ENCODE measurements around the gene ZBTB16.

Gene ZBTB16

GRCh38 chr11:114109206-114110090, 49.9 kb downstream of the ZBTB16 start:
- peak; percentile 69 for DNase-seq

- DNase-seq, result no peak
Measured at GRCh38 chr11:114110123-114110522, 50.6 kb downstream of the ZBTB16 start.

- DNase-seq, result peak; percentile 92
Measured at GRCh38 chr11:114110952-114111947, 51.7 kb downstream of the ZBTB16 start.

DNA sequence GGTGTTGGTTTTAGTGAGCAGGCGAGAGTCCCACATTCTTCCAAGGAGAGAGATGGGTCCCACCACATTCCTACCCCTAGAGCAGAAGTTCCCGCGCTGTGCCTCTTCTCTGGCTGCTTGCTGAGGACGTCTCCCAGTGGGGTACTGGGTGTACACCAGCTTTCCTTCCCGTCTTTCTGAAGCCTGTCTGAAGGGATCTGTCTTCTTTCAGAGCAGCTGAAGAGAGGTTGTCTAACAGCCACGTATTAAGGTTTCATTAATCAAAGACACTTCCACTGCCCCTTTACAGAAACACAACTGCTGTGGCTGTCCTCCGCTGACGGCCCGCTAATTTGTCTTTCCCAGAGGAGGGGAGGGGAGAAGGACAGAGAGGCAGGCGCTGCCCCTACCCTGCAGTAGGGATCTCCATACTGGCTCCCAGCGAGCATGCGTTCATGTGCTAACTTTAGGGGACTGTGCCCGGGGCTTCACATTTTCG, 56.0 kb downstream of the ZBTB16 start:
- no peak for DNase-seq

DNA sequence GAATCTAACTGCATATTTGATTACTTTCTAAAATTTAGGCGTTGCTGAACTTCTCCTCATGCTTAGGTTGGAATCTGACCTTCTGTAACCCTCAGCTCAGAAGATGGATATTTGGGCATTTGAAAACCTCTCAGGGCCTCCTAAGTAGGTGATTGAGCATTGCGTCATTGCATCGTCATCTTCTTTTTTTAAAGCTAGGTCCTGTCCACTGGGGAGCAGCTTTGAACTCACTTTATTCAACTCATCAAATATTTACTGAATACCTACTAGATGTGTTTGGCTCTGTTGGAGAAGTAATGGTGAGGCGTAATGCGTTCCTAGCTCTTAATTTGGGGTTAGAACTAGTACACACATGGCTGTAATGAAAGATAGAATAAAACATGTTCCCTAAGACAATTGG, 56.8 kb downstream of the ZBTB16 start:
- DNase-seq, result no peak

GRCh38 chr11:114116800-114117199, 57.3 kb downstream of the ZBTB16 start:
- DNase-seq, result no peak

- no peak for DNase-seq
Measured at GRCh38 chr11:114120606-114121005, 61.1 kb downstream of the ZBTB16 start.

- no peak for DNase-seq
Measured at GRCh38 chr11:114121138-114121537, 61.6 kb downstream of the ZBTB16 start.

GRCh38 chr11:114121804-114122504, 62.4 kb downstream of the ZBTB16 start:
- DNase-seq, result no peak

GRCh38 chr11:114122686-114123085, 63.2 kb downstream of the ZBTB16 start:
- DNase-seq, result peak; percentile 75

- DNase-seq, result no peak
Measured at GRCh38 chr11:114123692-114124330, 64.3 kb downstream of the ZBTB16 start.

- DNase-seq, result no peak
Measured at GRCh38 chr11:114124601-114125144, 65.2 kb downstream of the ZBTB16 start.

DNA sequence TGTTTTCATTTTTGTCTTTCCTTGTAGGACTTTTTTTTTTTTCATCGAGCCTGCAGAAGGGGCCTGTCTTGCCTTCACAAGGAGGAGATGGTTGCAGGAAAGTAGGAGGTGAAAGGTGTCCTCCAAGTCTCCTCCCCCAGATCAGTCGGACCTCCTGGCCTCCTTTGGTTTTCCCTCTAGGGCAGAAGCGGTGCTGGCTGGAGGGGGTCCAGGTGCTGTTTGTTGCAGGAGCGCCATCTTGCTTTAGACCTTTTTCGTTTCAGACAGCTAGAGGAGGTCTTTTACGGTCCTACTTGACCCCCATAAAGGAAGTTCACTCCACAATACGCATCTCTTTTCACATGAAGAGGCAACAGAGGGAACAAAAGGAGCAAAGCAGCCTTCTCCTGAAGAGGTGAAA, 66.0 kb downstream of the ZBTB16 start:
- no peak for DNase-seq

DNA sequence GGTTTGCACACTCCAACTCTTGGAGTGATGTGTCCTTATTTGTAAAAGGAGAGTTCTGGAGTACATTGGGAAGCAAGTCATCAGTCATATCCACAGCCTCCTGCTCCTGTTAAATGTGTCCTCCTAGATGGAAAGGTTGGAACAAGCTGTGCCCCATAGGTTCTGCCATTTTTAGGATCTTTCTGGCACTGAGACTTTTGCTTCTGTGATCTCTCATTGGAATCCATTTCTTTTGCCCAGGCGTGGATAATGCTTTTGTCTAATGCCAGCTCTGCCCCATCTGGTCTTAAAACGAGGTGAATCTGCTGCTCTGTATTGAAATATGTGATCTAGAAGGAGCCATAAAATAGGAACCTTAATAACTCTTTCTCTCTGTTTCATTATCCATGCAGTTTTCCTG, 66.4 kb downstream of the ZBTB16 start:
- DNase-seq, result no peak

DNA sequence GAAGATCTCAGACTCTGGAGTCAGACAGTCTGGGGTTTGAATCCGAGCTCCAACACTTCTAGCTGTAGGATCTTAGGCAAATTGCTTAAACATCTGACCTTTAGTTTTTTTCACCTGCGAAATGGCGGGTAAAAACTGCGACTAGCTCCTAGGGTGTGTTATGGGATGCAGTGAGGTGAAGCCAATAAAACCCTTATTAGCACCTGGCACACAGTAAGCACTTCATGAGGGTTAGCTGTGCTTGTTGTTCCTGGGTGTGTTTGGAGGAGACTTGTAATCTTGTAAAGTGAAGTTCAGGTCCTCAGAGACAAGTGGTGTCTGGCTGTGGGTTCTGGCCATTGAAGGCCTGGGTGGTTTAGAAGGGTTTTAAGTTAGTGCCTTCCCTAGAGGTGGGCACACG, 68.9 kb downstream of the ZBTB16 start:
- no peak for DNase-seq

DNA sequence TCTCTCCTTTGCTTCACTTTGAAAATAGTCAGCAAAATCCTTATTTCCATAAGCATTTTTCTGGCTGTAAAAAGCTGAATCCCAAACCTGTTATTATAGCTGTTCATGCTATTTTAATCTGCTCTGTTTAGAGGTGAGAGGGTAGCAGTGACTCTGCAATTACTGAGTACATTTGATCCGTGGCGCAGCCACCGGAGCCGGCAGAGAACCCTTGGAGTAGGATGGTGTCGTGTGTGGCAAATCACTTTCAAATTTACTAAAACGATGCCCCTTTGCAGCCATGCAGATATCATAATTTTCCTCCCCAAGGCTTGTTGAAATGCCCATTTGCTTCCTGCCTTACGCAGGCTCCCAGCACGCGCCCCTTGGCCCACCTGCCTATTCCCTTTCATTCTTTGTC, 69.6 kb downstream of the ZBTB16 start:
- no peak for DNase-seq

DNA sequence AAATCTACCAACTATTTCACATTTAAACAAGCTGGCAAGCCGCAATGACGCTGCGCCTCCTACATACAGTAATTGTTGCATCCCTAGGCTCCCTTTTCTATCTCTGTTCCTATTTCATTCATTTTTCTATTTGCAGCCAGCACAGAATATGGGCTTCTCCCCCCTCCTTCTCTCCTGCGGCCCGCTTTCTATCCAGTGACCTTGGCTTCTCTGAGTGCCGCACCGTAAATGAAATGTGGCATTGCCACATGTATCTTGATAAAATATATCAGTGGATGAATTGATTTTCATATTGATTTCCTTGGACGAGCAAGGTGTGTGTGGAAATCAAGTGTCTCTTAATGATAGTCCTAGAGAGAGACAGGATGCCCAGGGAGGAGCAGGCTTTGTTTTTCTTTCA, 70.2 kb downstream of the ZBTB16 start:
- DNase-seq, result no peak

GRCh38 chr11:114130115-114130576, 70.6 kb downstream of the ZBTB16 start:
- DNase-seq, result no peak

- DNase-seq, result no peak
Measured at GRCh38 chr11:114130629-114131277, 71.2 kb downstream of the ZBTB16 start.

GRCh38 chr11:114131461-114131864, 72.0 kb downstream of the ZBTB16 start:
- peak; percentile 65 for DNase-seq

GRCh38 chr11:114132417-114132816, 72.9 kb downstream of the ZBTB16 start:
- DNase-seq, result peak; percentile 44
